HCT116 (cell line): ENCODE results near the gene TNFRSF18. TPM values are rescaled to one million over a fixed set of nuclear protein-coding genes. Genes with fewer than 3 reads are reported as not detected.

Experiments used
- ATAC-seq: fragments of 200-7000 bp; cut with Tn5 transposase; 2 replicates; pipeline ENCODE4 v1.9.1; 2020; ENCODE audit warnings: mild to moderate bottlenecking, moderate library complexity
- BruUV-seq: library from RNA; stranded (reverse); fragments of 400-500 nt; replicated peaks from 2 replicates; lab custom pipeline; 2021; lab: Mats Ljungman, UMichigan
- CTCF ChIA-PET: fragments of 300-600 bp; sonication (Branson Sonifier 250); formaldehyde crosslinking; loops from one replicate; lab custom pipeline; 2021; ENCODE audit warnings: antibody characterized with exemption; lab: Charles Lee
- POLR2A ChIA-PET: fragments of 300-600, 350-600 bp; sonication (Branson Sonifier 250); formaldehyde crosslinking; loops from one replicate; lab custom pipeline; 2021; ENCODE audit warnings: antibody characterized with exemption; lab: Charles Lee
- RAD21 ChIA-PET, 2 experiments: fragments of 300-600 bp; sonication (Branson Sonifier 250); formaldehyde crosslinking; loops; one replicate each; lab custom pipeline; 2023; ENCODE audit warnings: low total read pairs in 2 of 2; ENCODE audit not compliant: uncharacterized antibody in 2 of 2, unreplicated experiment in 2 of 2, low non-redundant PET in 1 of 2; lab: Charles Lee
- DNase-seq: peaks from one replicate; pipeline ENCODE4 v3.0.0-alpha.2; 2010; ENCODE audit warnings: low read depth, low spot score
- H2AFZ ChIP-seq: fragments of 200-600 bp; shearing (Covaris generic), sonication (generic); 2 replicates; pipeline ENCODE4 v1.6.1; 2017; ENCODE audit warnings: low read depth, mixed run types, mixed read lengths, antibody characterized with exemption, low read length; ENCODE audit not compliant: poor library complexity, severe bottlenecking
- H3K27ac ChIP-seq: 2 replicates; pipeline ENCODE4 v1.5.1; 2012; ENCODE audit warnings: low read depth, low read length
- H3K27me3 ChIP-seq: fragments of 200-600 bp; sonication (generic); 2 replicates; pipeline ENCODE4 v1.6.1; 2016; ENCODE audit warnings: mixed run types, low read length, mixed read lengths; ENCODE audit not compliant: insufficient read depth
- H3K36me3 ChIP-seq, 2 experiments: fragments of 200-500 bp in 1 of 2; fragments of 200-600 bp in 1 of 2; sonication (Bioruptor generic) in 1 of 2; sonication (generic) in 1 of 2; 2 replicates each; pipeline versions ENCODE4 v1.5.1 to v1.6.1; 2014 to 2016; ENCODE audit warnings: low read length in 2 of 2, inconsistent platforms in 1 of 2, mixed read lengths in 1 of 2, mixed run types in 1 of 2; ENCODE audit not compliant: insufficient read depth in 2 of 2, control insufficient read depth in 1 of 2
- H3K4me1 ChIP-seq, 2 experiments: fragments of 200-600 bp in 1 of 2; sonication (generic) in 1 of 2; 2 replicates each; pipeline versions ENCODE4 v1.5.1 to v1.6.1; 2012 to 2017; ENCODE audit warnings: low read length in 2 of 2, inconsistent platforms in 1 of 2, mild to moderate bottlenecking in 1 of 2, mixed read lengths in 1 of 2, mixed run types in 1 of 2, moderate library complexity in 1 of 2; ENCODE audit not compliant: insufficient read depth in 2 of 2, control insufficient read depth in 1 of 2
- H3K4me2 ChIP-seq: fragments of 200-600 bp; sonication (generic); 2 replicates; pipeline ENCODE4 v1.6.1; 2017; ENCODE audit warnings: mixed run types, low read length, mixed read lengths
- H3K4me3 ChIP-seq, 2 experiments: fragments of 200-600 bp in 1 of 2; sonication (generic) in 1 of 2; replicated peaks in 1 of 2; 2 replicates each; pipeline ENCODE4 v1.5.1; 2011 to 2016; ENCODE audit warnings: low read length in 2 of 2, control low read depth in 1 of 2, low read depth in 1 of 2, mild to moderate bottlenecking in 1 of 2, mixed read lengths in 1 of 2, mixed run types in 1 of 2
- H3K79me2 ChIP-seq: fragments of 200-600 bp; sonication (generic); 2 replicates; pipeline ENCODE4 v1.6.1; 2017; ENCODE audit warnings: mild to moderate bottlenecking, mixed run types, low read length, moderate library complexity, mixed read lengths; ENCODE audit not compliant: insufficient read depth
- H3K9ac ChIP-seq: fragments of 200-600 bp; sonication (generic); 2 replicates; pipeline ENCODE4 v1.6.1; 2016; ENCODE audit warnings: low read length, mixed read lengths
- H3K9me2 ChIP-seq: fragments of 200-600 bp; sonication (generic), shearing (Covaris generic); 2 replicates; pipeline ENCODE4 v1.6.1; 2017; ENCODE audit warnings: mixed run types, mild to moderate bottlenecking, moderate library complexity; ENCODE audit not compliant: insufficient read depth
- H3K9me3 ChIP-seq, 2 experiments: fragments of 200-500 bp in 1 of 2; fragments of 200-600 bp in 1 of 2; sonication (Bioruptor generic) in 1 of 2; sonication (generic) in 1 of 2; 2 replicates each; pipeline ENCODE4 v1.6.1; 2014 to 2017; ENCODE audit warnings: low read length in 2 of 2, mixed read lengths in 2 of 2, inconsistent platforms in 1 of 2, low read depth in 1 of 2, mild to moderate bottlenecking in 1 of 2, mixed run types in 1 of 2, moderate library complexity in 1 of 2; ENCODE audit not compliant: control insufficient read depth in 1 of 2, insufficient read depth in 1 of 2
- H4K20me1 ChIP-seq: fragments of 200-600 bp; sonication (generic), shearing (Covaris generic); 2 replicates; pipeline ENCODE4 v1.6.1; 2017; ENCODE audit warnings: mixed run types, mild to moderate bottlenecking, moderate library complexity; ENCODE audit not compliant: insufficient read depth
- CEBPB ChIP-seq: IDR thresholded peaks from 2 replicates; pipeline ENCODE4 v1.6.1; 2012; ENCODE audit warnings: low read depth
- ELF1 ChIP-seq: IDR thresholded peaks from 2 replicates; pipeline ENCODE4 v1.6.1; 2012; ENCODE audit warnings: low read depth, borderline replicate concordance
- POLR2A ChIP-seq: IDR thresholded peaks from 2 replicates; pipeline ENCODE4 v1.7.0; 2011; ENCODE audit warnings: borderline replicate concordance; ENCODE audit not compliant: insufficient read depth, insufficient read length; ENCODE audit errors: extremely low read depth
- POLR2AphosphoS5 ChIP-seq: IDR thresholded peaks from 2 replicates; pipeline ENCODE4 v1.6.1; 2011; ENCODE audit warnings: mild to moderate bottlenecking, low read depth, low read length, moderate library complexity
- SIN3A ChIP-seq: IDR thresholded peaks from 2 replicates; pipeline ENCODE4 v1.6.1; 2012; ENCODE audit warnings: low read depth
- SRF ChIP-seq: IDR thresholded peaks from 2 replicates; pipeline ENCODE4 v1.6.1; 2012; ENCODE audit warnings: low read depth
- TCF7L2 ChIP-seq: IDR thresholded peaks from 2 replicates; pipeline ENCODE4 v1.7.0; 2011; ENCODE audit warnings: borderline replicate concordance, inconsistent platforms; ENCODE audit not compliant: insufficient read depth, insufficient read length; ENCODE audit errors: extremely low read depth
- ZNF274 ChIP-seq: fragments of 200-500 bp; sonication (Bioruptor generic); IDR thresholded peaks from 2 replicates; pipeline ENCODE4 v1.6.1; 2014; ENCODE audit warnings: mild to moderate bottlenecking, low read depth, low read length, inconsistent platforms
- intact Hi-C: fragments of 100-400 bp; cut with micrococcal nuclease; formaldehyde crosslinking; loops from 2 replicates; pipeline ENCODE4 v1.10.0; 2022
- total RNA-seq: library from RNA; stranded (reverse); gene quantifications from one replicate; pipeline ENCODE4 v1.2.1, GENCODE V29; 2021; ENCODE audit not compliant: unreplicated experiment
- TF ChIP-seq, protein P1 (sequence below), 3 experiments: fragments of 200-600 bp in 1 of 3; sonication (generic) in 1 of 3; IDR thresholded peaks in 2 of 3; conservative IDR thresholded peaks in 1 of 3; 2 replicates each; pipeline ENCODE4 v1.5.1; 2012 to 2017; ENCODE audit warnings: low read depth in 2 of 3, low read length in 2 of 3, antibody characterized with exemption in 1 of 3, borderline replicate concordance in 1 of 3, control low read depth in 1 of 3, mild to moderate bottlenecking in 1 of 3, mixed read lengths in 1 of 3, mixed run types in 1 of 3, moderate library complexity in 1 of 3; ENCODE audit not compliant: insufficient read depth in 1 of 3
- TF ChIP-seq, protein P2 (sequence below): IDR thresholded peaks from 2 replicates; pipeline ENCODE4 v1.6.1; 2011; ENCODE audit warnings: mild to moderate bottlenecking, low read length, moderate library complexity; ENCODE audit not compliant: insufficient replicate concordance; ENCODE audit errors: extremely low read depth

Gene TNFRSF18
- total RNA-seq, 1 experiment from 2014 or later = 56.2 TPM

DNA sequence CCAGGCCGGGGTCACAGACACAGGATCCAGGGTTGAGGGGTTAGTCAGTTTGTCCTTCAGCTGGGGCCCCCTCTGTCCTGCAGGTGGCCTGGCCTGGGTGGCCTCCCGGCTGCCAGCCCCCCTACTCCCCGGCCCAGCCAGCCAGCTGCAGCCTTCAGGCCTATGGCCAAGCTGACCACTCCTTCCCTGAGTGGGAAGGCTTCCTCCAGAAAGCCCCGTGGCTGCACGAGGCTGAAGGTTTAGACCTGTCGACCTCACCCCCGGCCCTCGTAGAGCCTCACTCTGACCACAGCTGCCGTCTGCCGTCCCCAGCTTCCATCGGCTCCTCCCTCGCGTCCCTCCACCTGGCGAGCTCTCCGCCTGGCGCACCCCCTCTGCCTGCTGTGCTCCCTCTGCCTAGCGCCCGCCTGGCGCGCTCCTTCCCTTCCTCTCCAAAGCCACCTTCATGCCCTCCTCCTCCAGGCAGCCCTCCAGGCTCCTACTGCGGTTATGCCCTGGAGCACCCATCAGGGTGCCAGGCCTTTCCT lies 23.1 kb downstream of the TNFRSF18 start (continued):
- TF ChIP-seq, protein P1, sequence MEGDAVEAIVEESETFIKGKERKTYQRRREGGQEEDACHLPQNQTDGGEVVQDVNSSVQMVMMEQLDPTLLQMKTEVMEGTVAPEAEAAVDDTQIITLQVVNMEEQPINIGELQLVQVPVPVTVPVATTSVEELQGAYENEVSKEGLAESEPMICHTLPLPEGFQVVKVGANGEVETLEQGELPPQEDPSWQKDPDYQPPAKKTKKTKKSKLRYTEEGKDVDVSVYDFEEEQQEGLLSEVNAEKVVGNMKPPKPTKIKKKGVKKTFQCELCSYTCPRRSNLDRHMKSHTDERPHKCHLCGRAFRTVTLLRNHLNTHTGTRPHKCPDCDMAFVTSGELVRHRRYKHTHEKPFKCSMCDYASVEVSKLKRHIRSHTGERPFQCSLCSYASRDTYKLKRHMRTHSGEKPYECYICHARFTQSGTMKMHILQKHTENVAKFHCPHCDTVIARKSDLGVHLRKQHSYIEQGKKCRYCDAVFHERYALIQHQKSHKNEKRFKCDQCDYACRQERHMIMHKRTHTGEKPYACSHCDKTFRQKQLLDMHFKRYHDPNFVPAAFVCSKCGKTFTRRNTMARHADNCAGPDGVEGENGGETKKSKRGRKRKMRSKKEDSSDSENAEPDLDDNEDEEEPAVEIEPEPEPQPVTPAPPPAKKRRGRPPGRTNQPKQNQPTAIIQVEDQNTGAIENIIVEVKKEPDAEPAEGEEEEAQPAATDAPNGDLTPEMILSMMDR (IDR thresholded peaks at IDR 0.05 in 2 of 3, conservative IDR thresholded peaks at IDR 0.05 in 1 of 3; ENCODE audit: borderline replicate concordance in 1 of 3, insufficient read depth in 1 of 3, low read depth in 2 of 3, low read length in 2 of 3) = no peak
- TF ChIP-seq ZNF274 = no peak
- no peak for TF ChIP-seq POLR2AphosphoS5
- no peak for TF ChIP-seq POLR2A
- TF ChIP-seq, protein P2, sequence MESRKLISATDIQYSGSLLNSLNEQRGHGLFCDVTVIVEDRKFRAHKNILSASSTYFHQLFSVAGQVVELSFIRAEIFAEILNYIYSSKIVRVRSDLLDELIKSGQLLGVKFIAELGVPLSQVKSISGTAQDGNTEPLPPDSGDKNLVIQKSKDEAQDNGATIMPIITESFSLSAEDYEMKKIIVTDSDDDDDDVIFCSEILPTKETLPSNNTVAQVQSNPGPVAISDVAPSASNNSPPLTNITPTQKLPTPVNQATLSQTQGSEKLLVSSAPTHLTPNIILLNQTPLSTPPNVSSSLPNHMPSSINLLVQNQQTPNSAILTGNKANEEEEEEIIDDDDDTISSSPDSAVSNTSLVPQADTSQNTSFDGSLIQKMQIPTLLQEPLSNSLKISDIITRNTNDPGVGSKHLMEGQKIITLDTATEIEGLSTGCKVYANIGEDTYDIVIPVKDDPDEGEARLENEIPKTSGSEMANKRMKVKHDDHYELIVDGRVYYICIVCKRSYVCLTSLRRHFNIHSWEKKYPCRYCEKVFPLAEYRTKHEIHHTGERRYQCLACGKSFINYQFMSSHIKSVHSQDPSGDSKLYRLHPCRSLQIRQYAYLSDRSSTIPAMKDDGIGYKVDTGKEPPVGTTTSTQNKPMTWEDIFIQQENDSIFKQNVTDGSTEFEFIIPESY = no peak

DNA sequence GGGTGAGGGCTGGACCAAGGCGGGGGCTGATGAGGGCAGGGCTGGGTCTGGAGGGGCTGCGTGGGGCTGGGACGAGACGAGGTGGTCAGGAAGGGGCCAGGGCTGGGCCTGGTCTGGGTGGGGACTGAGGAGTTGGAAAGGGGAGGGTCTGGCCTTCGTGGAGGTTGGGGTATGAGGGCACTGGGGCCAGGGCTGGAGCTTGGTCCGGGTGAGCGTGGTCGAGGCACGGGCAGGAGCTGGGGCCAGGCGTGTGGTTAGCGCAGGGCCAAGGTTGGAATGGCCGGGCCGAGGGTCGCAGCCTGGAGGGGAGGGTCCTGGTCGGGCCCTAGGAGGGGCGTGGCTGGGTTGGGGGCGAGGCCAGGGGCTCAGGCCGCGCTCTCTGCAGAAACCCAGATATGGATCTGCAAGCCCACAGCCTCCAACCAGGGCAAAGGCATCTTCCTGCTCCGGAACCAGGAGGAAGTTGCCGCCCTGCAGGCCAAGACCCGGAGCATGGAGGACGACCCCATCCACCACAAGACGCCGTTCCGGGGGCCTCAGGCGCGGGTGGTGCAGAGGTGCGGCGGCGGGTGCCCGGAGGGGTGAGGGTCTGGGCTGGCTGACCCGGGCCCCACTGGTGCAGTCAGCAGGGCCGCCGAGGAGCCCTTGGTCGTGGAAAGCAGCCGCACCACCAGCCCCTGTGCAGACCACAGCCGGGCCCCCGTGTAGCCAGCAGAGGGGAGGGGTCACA lies 23.7 kb downstream of the TNFRSF18 start:
- no peak overlapping the region for H3K4me2 ChIP-seq
- TF ChIP-seq TCF7L2 (no peak), SIN3A (no peak), CEBPB (no peak), SRF (no peak), ELF1 (no peak)
- TF ChIP-seq, protein P2 = no peak
- H3K9me3 ChIP-seq = no peaks in the 10 kb centered on the region
- no TSS peak for BruUV-seq
- peaks cover 0 to 9% of the 10 kb centered on the region in 2 experiments; a peak in 2 of 4 replicates for H3K4me1 ChIP-seq
- POLR2A ChIA-PET = no interaction called here
- no peaks in the 10 kb centered on the region for H3K79me2 ChIP-seq
- no peak overlapping the region for H3K27ac ChIP-seq
- H3K9me2 ChIP-seq = no peaks in the 10 kb centered on the region
- no peak overlapping the region for H3K9ac ChIP-seq
- no peaks in the 10 kb centered on the region for H4K20me1 ChIP-seq
- RAD21 ChIA-PET = no interaction called here
- H3K4me3 ChIP-seq = no peak overlapping the region
- intact Hi-C loops = no loop called here
- DNase-seq = no peak
- no peaks in the 10 kb centered on the region for H3K36me3 ChIP-seq
- H3K27me3 ChIP-seq = no peaks in the 10 kb centered on the region
- no peak for ATAC-seq
- H2AFZ ChIP-seq = no peak overlapping the region
- CTCF ChIA-PET = no interaction called here
